ENCODE measurements around the gene DUSP16. TPM values are rescaled to one million over a fixed set of nuclear protein-coding genes. Genes with fewer than 3 reads are reported as not detected.

DUSP16 gene
- total RNA-seq, 4 donors from 2014 or later: 20.6 to 52.6 (median 45.7) TPM

GRCh38 chr12:12466157-12466556, 96.5 kb downstream of the DUSP16 start:
- no peak overlapping the region for H3K4me3 ChIP-seq
- H3K9me3 ChIP-seq: no peaks in the 10 kb centered on the region
- no peak for TF ChIP-seq CTCF (IDR thresholded peaks at IDR 0.05)
- TF ChIP-seq POLR2A (IDR thresholded peaks at IDR 0.05): peak in 1 of 2 donors; percentile 5
- DNase-seq: peak in 2 of 3 donors; percentile 55 to 75
- peaks cover 0 to 8% (median 0%) of the 10 kb centered on the region in 3 donors for H3K36me3 ChIP-seq
- no peaks in the 10 kb centered on the region for H3K27me3 ChIP-seq
- H3K27ac ChIP-seq: peak overlapping the region; percentile 56 to 72 (median 62)
- H3K4me1 ChIP-seq: peaks cover 0 to 16% (median 0%) of the 10 kb centered on the region in 4 donors

GRCh38 chr12:12465522-12465921, 97.1 kb downstream of the DUSP16 start:
- Histone ChIP-seq H3K36me3 (peaks cover 0 to 8% (median 0%) of the 10 kb centered on the region in 3 donors), H3K27ac (peak overlapping the region; percentile 54 to 67 (median 62)), H3K27me3 (no peaks in the 10 kb centered on the region), H3K4me1 (peaks cover 0 to 20% (median 0%) of the 10 kb centered on the region in 4 donors), H3K9me3 (no peaks in the 10 kb centered on the region), H3K4me3 (no peak overlapping the region)
- TF ChIP-seq POLR2A (IDR thresholded peaks at IDR 0.05) (no peak), CTCF (IDR thresholded peaks at IDR 0.05) (no peak)
- no peak for DNase-seq

- TF ChIP-seq POLR2A (IDR thresholded peaks at IDR 0.05): no peak
- TF ChIP-seq CTCF (IDR thresholded peaks at IDR 0.05): no peak
- Histone ChIP-seq H3K27ac (no peak overlapping the region), H3K9me3 (no peaks in the 10 kb centered on the region), H3K27me3 (no peaks in the 10 kb centered on the region), H3K4me3 (no peak overlapping the region), H3K36me3 (no peaks in the 10 kb centered on the region), H3K4me1 (peaks cover 0 to 20% (median 0%) of the 10 kb centered on the region in 4 donors)
- no peak for DNase-seq
Measured at GRCh38 chr12:12461923-12462315, 100.7 kb downstream of the DUSP16 start.

GRCh38 chr12:12460935-12461922, 101.4 kb downstream of the DUSP16 start:
- no peak for TF ChIP-seq POLR2A (IDR thresholded peaks at IDR 0.05)
- H3K27me3 ChIP-seq: no peaks in the 10 kb centered on the region
- no peak for DNase-seq
- no peaks in the 10 kb centered on the region for H3K36me3 ChIP-seq
- H3K4me3 ChIP-seq: no peak overlapping the region
- peaks cover 0 to 20% (median 0%) of the 10 kb centered on the region in 4 donors for H3K4me1 ChIP-seq
- H3K27ac ChIP-seq: no peak overlapping the region
- H3K9me3 ChIP-seq: no peaks in the 10 kb centered on the region

GRCh38 chr12:12456637-12457036, 106.0 kb downstream of the DUSP16 start:
- Histone ChIP-seq H3K4me1 (peaks cover 0 to 8% (median 0%) of the 10 kb centered on the region in 4 donors), H3K27me3 (no peaks in the 10 kb centered on the region), H3K4me3 (no peak overlapping the region), H3K27ac (peak overlapping the region in 1 of 4 donors; percentile 40), H3K36me3 (no peaks in the 10 kb centered on the region), H3K9me3 (no peaks in the 10 kb centered on the region)
- TF ChIP-seq POLR2A (IDR thresholded peaks at IDR 0.05) (no peak), CTCF (IDR thresholded peaks at IDR 0.05) (no peak)
- no peak for DNase-seq

- no peak for DNase-seq
- Histone ChIP-seq H3K36me3 (no peaks in the 10 kb centered on the region), H3K27ac (no peak overlapping the region), H3K4me3 (no peak overlapping the region), H3K27me3 (no peaks in the 10 kb centered on the region), H3K4me1 (peaks cover 0 to 9% (median 0%) of the 10 kb centered on the region in 4 donors), H3K9me3 (no peaks in the 10 kb centered on the region)
- TF ChIP-seq CTCF (IDR thresholded peaks at IDR 0.05) (no peak), POLR2A (IDR thresholded peaks at IDR 0.05) (no peak)
Measured at GRCh38 chr12:12454315-12454714, 108.3 kb downstream of the DUSP16 start.
